Neural cell (in vitro differentiated cells): Measurements from ENCODE around the gene SRF.
"Not testable (repeated sequence)": the region's sequence is repeated elsewhere in the genome, so short reads cannot be mapped to it uniquely, and the experiment has no call there.

Source experiments
- TAF1 ChIP-seq: IDR thresholded peaks from 2 replicates; pipeline ENCODE4 v1.6.1; 2012; ENCODE audit warnings: low read depth
- TF ChIP-seq, protein P1 (sequence below): fragments of 450-650 bp; IDR thresholded peaks from 2 replicates; pipeline ENCODE4 v1.5.1; 2014; ENCODE audit warnings: antibody characterized with exemption, mild to moderate bottlenecking, moderate library complexity; ENCODE audit not compliant: poor library complexity, severe bottlenecking

DNA sequence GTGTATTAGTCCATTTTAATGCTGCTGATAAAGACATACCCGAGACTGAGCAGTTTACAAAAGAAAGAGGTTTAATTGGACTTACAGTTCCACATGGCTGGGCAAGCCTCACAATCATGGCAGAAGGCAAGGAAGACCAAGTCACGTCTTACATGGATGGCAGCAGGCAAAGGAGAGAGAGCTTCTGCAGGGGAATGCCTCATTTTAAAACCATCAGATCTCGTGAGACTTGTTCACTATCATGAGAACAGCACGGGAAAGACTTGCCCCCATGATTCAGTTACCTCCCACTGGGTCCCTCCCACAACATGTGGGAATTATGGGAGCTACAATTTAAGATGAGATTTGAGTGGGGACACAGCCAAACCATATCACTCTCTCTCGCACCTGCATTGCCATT lies 39.7 kb upstream of the SRF start:
- TF ChIP-seq, protein P1, sequence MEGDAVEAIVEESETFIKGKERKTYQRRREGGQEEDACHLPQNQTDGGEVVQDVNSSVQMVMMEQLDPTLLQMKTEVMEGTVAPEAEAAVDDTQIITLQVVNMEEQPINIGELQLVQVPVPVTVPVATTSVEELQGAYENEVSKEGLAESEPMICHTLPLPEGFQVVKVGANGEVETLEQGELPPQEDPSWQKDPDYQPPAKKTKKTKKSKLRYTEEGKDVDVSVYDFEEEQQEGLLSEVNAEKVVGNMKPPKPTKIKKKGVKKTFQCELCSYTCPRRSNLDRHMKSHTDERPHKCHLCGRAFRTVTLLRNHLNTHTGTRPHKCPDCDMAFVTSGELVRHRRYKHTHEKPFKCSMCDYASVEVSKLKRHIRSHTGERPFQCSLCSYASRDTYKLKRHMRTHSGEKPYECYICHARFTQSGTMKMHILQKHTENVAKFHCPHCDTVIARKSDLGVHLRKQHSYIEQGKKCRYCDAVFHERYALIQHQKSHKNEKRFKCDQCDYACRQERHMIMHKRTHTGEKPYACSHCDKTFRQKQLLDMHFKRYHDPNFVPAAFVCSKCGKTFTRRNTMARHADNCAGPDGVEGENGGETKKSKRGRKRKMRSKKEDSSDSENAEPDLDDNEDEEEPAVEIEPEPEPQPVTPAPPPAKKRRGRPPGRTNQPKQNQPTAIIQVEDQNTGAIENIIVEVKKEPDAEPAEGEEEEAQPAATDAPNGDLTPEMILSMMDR, result not testable (repeated sequence)
- TF ChIP-seq TAF1, result not testable (repeated sequence)
